ENCODE measurements around the gene ZNF823.

Gene ZNF823

DNA sequence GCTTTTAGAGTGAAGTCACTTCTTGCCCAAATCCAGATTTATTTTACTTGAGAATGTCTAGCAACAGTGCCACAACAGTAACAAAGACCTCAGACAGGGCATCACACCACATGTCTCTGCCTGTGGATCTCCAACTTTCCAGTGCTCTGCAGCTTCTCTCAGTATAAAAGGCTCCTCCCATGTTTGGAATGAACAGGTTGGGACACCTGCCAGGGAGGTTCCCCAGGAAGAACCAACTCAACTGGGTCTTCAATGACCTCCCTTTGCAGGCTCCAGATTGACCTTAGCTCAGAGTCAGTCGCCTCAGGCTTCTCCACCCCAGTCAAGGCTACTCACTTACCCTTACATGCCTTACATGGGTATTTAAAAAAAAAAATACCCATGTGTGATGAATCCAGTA lies 3.4 kb downstream of the ZNF823 start:
- Histone ChIP-seq H3K4me3 (ENCODE audit: low read depth, low read length) (no peak overlapping the region), H3K4me1 (ENCODE audit: control insufficient read depth, insufficient read depth, low read length) (no peaks in the 10 kb centered on the region), H3K27ac (ENCODE audit: extremely low read depth, low read depth, low read length) (no peak overlapping the region), H3K36me3 (ENCODE audit: control insufficient read depth in 2 of 2, insufficient read depth in 1 of 2, low read length in 2 of 2) (peaks cover 3 to 7% of the 10 kb centered on the region in 2 experiments; a peak in 2 of 3 replicates), H3K9me3 (ENCODE audit: control insufficient read depth, insufficient read depth, low read depth, low read length) (no peaks in the 10 kb centered on the region)
- TF ChIP-seq ZNF394 (tag by site-specific recombination; IDR thresholded peaks at IDR 0.05; ENCODE audit: borderline replicate concordance): peak; percentile 12; the same call in 1 of the 2 replicates
- TF ChIP-seq, protein P1, sequence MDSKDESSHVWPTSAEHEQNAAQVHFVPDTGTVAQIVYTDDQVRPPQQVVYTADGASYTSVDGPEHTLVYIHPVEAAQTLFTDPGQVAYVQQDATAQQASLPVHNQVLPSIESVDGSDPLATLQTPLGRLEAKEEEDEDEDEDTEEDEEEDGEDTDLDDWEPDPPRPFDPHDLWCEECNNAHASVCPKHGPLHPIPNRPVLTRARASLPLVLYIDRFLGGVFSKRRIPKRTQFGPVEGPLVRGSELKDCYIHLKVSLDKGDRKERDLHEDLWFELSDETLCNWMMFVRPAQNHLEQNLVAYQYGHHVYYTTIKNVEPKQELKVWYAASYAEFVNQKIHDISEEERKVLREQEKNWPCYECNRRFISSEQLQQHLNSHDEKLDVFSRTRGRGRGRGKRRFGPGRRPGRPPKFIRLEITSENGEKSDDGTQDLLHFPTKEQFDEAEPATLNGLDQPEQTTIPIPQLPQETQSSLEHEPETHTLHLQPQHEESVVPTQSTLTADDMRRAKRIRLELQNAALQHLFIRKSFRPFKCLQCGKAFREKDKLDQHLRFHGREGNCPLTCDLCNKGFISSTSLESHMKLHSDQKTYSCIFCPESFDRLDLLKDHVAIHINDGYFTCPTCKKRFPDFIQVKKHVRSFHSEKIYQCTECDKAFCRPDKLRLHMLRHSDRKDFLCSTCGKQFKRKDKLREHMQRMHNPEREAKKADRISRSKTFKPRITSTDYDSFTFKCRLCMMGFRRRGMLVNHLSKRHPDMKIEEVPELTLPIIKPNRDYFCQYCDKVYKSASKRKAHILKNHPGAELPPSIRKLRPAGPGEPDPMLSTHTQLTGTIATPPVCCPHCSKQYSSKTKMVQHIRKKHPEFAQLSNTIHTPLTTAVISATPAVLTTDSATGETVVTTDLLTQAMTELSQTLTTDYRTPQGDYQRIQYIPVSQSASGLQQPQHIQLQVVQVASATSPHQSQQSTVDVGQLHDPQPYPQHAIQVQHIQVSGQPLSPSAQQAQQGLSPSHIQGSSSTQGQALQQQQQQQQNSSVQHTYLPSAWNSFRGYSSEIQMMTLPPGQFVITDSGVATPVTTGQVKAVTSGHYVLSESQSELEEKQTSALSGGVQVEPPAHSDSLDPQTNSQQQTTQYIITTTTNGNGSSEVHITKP (tag by site-specific recombination; IDR thresholded peaks at IDR 0.05): no peak
- no peak for TF ChIP-seq ZNF677 (tag by site-specific recombination; IDR thresholded peaks at IDR 0.05)
- CTCF ChIA-PET: interaction anchor here (0.6 to 0.7 kb wide), 5 partner anchors 9 to 1292 kb away, joined by 3 to 4 read pairs (median 3); no protein-coding TSS in a partner anchor
- POLR2A ChIA-PET: no interaction called here

DNA sequence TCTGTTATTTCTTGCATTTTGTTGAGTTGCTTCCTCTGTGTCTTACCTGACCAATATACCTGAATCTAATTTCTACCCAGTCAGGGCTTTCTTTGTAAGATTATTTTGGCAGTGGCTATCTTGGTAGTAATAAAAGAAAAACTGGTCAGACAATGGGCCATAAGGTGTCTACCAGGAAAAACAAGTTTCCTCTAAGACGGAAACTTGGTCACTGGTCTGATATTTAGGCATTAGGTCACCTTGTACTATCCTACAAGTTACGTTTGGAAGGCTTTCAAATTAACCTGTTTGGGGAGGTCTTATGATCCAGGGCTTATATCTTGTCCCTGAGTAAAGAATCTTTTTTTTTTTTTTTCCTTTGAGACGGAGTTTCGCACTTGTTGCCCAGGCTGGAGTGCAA lies 9.2 kb downstream of the ZNF823 start:
- H3K4me3 ChIP-seq (ENCODE audit: low read depth, low read length): no peak overlapping the region
- POLR2A ChIA-PET: no interaction called here
- H3K27ac ChIP-seq (ENCODE audit: extremely low read depth, low read depth, low read length): no peak overlapping the region
- H3K36me3 ChIP-seq (ENCODE audit: control insufficient read depth in 2 of 2, insufficient read depth in 1 of 2, low read length in 2 of 2): peaks cover 3 to 19% of the 10 kb centered on the region in 2 experiments; a peak in 2 of 3 replicates
- H3K4me1 ChIP-seq (ENCODE audit: control insufficient read depth, insufficient read depth, low read length): no peaks in the 10 kb centered on the region
- TF ChIP-seq, protein P2, sequence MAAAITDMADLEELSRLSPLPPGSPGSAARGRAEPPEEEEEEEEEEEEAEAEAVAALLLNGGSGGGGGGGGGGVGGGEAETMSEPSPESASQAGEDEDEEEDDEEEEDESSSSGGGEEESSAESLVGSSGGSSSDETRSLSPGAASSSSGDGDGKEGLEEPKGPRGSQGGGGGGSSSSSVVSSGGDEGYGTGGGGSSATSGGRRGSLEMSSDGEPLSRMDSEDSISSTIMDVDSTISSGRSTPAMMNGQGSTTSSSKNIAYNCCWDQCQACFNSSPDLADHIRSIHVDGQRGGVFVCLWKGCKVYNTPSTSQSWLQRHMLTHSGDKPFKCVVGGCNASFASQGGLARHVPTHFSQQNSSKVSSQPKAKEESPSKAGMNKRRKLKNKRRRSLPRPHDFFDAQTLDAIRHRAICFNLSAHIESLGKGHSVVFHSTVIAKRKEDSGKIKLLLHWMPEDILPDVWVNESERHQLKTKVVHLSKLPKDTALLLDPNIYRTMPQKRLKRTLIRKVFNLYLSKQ (tag by site-specific recombination; IDR thresholded peaks at IDR 0.05; ENCODE audit: borderline replicate concordance): no peak
- TF ChIP-seq ZNF660 (tag by site-specific recombination; IDR thresholded peaks at IDR 0.05) (no peak), ZFP41 (tag by site-specific recombination; IDR thresholded peaks at IDR 0.05; ENCODE audit: borderline replicate concordance) (no peak), ZNF132 (tag by site-specific recombination; IDR thresholded peaks at IDR 0.05; ENCODE audit: borderline replicate concordance) (no peak), ZNF140 (tag by site-specific recombination; IDR thresholded peaks at IDR 0.05) (no peak), EGR2 (tag by site-specific recombination; IDR thresholded peaks at IDR 0.05; ENCODE audit: low read depth) (no peak), ZNF560 (tag by site-specific recombination; IDR thresholded peaks at IDR 0.05; ENCODE audit: borderline replicate concordance) (no peak), ZNF843 (tag by site-specific recombination; IDR thresholded peaks at IDR 0.05) (no peak), YY2 (tag by site-specific recombination; IDR thresholded peaks at IDR 0.05) (no peak), ZNF623 (tag by site-specific recombination; IDR thresholded peaks at IDR 0.05) (no peak), SCRT1 (tag by site-specific recombination; IDR thresholded peaks at IDR 0.05; ENCODE audit: borderline replicate concordance) (no peak), ZNF239 (tag by site-specific recombination; IDR thresholded peaks at IDR 0.05) (no peak), ZNF221 (tag by site-specific recombination; IDR thresholded peaks at IDR 0.05; ENCODE audit: borderline replicate concordance) (no peak), ZNF677 (tag by site-specific recombination; IDR thresholded peaks at IDR 0.05) (no peak)
- TF ChIP-seq, protein P3, sequence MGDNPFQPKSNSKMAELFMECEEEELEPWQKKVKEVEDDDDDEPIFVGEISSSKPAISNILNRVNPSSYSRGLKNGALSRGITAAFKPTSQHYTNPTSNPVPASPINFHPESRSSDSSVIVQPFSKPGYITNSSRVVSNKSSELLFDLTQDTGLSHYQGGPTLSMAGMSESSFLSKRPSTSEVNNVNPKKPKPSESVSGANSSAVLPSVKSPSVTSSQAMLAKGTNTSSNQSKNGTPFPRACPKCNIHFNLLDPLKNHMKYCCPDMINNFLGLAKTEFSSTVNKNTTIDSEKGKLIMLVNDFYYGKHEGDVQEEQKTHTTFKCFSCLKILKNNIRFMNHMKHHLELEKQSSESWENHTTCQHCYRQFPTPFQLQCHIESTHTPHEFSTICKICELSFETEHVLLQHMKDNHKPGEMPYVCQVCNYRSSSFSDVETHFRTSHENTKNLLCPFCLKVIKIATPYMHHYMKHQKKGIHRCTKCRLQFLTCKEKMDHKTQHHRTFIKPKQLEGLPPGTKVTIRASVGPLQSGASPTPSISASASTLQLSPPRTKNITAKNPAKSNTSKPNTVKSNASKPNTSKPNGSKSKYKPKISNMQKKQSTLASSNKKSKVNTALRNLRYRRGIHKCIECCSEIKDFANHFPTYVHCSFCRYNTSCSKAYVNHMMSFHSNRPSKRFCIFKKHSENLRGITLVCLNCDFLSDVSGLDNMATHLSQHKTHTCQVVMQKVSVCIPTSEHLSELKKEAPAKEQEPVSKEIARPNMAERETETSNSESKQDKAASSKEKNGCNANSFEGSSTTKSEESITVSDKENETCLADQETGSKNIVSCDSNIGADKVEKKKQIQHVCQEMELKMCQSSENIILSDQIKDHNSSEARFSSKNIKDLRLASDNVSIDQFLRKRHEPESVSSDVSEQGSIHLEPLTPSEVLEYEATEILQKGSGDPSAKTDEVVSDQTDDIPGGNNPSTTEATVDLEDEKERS (tag by site-specific recombination; IDR thresholded peaks at IDR 0.05): no peak
- TF ChIP-seq, protein P4, sequence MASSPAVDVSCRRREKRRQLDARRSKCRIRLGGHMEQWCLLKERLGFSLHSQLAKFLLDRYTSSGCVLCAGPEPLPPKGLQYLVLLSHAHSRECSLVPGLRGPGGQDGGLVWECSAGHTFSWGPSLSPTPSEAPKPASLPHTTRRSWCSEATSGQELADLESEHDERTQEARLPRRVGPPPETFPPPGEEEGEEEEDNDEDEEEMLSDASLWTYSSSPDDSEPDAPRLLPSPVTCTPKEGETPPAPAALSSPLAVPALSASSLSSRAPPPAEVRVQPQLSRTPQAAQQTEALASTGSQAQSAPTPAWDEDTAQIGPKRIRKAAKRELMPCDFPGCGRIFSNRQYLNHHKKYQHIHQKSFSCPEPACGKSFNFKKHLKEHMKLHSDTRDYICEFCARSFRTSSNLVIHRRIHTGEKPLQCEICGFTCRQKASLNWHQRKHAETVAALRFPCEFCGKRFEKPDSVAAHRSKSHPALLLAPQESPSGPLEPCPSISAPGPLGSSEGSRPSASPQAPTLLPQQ (tag by site-specific recombination; IDR thresholded peaks at IDR 0.05): no peak
- no peaks in the 10 kb centered on the region; the same call in 1 of the 2 replicates for H3K9me3 ChIP-seq (ENCODE audit: control insufficient read depth, insufficient read depth, low read depth, low read length)
- CTCF ChIA-PET: interaction anchor here (1.0 kb wide), 1 partner anchor 68 kb away, joined by 3 read pairs; no protein-coding TSS in a partner anchor

Measured in HEK293 (cell line).